WTC11 (cell line): ENCODE measurements around the gene RTEL1.

ENCODE experiments used
- CBFB ChIP-seq: sonication (generic); formaldehyde crosslinking; IDR thresholded peaks from 2 replicates; pipeline ENCODE4 v1.8.1; 2022; ENCODE audit warnings: mild to moderate bottlenecking, low read depth, missing genetic modification reagents
- ELF4 ChIP-seq: sonication (generic); formaldehyde crosslinking; IDR thresholded peaks from 2 replicates; pipeline ENCODE4 v1.8.1; 2022; ENCODE audit warnings: low read depth, mild to moderate bottlenecking, moderate library complexity, missing genetic modification reagents
- TF ChIP-seq, protein P1 (sequence below): fragments of 200-600 bp; IDR thresholded peaks from 2 replicates; pipeline ENCODE4 v1.8.0; 2022; ENCODE audit warnings: antibody characterized with exemption
- TF ChIP-seq, protein P2 (sequence below): sonication (generic); formaldehyde crosslinking; IDR thresholded peaks from 2 replicates; pipeline ENCODE4 v1.8.1; 2022; ENCODE audit warnings: low read depth, missing genetic modification reagents, borderline replicate concordance

DNA sequence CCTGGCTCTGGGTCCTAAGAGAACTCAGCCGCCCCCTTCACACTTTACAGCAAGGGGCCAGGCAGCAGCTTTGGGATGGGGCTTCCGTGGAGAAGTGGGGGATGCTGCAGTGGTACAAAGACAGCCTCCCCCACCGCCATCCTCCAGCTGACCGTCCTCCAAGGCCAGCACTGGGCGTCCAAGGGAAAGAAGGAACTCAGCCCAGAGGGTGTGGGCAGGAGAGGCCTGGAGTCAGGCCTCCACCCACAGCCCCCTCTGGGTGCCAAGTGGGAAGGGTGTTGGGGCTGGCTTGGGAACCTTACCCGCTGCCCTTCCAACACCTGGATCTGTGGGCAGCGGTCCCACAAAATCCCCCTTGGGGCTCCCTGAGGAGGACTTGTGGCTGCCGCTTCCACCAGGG is 18.0 kb upstream of the RTEL1 start:
- TF ChIP-seq, protein P1, sequence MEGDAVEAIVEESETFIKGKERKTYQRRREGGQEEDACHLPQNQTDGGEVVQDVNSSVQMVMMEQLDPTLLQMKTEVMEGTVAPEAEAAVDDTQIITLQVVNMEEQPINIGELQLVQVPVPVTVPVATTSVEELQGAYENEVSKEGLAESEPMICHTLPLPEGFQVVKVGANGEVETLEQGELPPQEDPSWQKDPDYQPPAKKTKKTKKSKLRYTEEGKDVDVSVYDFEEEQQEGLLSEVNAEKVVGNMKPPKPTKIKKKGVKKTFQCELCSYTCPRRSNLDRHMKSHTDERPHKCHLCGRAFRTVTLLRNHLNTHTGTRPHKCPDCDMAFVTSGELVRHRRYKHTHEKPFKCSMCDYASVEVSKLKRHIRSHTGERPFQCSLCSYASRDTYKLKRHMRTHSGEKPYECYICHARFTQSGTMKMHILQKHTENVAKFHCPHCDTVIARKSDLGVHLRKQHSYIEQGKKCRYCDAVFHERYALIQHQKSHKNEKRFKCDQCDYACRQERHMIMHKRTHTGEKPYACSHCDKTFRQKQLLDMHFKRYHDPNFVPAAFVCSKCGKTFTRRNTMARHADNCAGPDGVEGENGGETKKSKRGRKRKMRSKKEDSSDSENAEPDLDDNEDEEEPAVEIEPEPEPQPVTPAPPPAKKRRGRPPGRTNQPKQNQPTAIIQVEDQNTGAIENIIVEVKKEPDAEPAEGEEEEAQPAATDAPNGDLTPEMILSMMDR = no peak
- TF ChIP-seq CBFB (CRISPR knock-in tag) (no peak), ELF4 (CRISPR knock-in tag) (no peak)
- TF ChIP-seq, protein P2, sequence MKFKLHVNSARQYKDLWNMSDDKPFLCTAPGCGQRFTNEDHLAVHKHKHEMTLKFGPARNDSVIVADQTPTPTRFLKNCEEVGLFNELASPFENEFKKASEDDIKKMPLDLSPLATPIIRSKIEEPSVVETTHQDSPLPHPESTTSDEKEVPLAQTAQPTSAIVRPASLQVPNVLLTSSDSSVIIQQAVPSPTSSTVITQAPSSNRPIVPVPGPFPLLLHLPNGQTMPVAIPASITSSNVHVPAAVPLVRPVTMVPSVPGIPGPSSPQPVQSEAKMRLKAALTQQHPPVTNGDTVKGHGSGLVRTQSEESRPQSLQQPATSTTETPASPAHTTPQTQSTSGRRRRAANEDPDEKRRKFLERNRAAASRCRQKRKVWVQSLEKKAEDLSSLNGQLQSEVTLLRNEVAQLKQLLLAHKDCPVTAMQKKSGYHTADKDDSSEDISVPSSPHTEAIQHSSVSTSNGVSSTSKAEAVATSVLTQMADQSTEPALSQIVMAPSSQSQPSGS (CRISPR knock-in tag) = no peak
